ENCODE measurements around the gene CLDN2. TPM values are rescaled to one million over a fixed set of nuclear protein-coding genes. Genes with fewer than 3 reads are reported as not detected.
A peak's percentile ranks its signal among the peaks of the same experiment; 100 is the strongest.

CLDN2 gene
- total and polyA plus RNA-seq, 2 of the 13 experiments (the other 11 are each of a cell fraction or from before 2014, with no cell fraction given): 1.3 to 1.5 TPM

DNA sequence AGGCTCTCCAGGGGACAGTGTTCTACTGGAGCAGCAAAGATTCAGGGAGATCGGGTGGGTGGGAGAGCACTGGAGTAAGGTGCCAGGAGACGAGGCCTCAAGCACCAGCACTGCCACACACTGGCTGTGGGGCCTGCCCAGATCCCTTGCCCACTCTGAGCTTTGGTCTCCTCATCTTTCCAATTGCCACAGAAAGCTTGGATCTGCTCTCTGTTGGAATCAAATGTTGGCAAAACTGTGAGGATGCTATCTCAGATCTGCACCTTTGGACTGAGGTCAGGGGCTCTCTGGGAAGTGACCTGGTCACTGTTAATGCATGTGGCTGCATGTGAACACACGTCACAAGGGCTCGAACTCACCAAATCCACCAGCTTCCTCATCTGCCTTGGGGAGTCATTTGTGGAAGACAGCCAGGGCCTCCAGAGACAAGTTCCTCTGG, 18.4 kb upstream of the CLDN2 start:
- CTCF ChIA-PET (ENCODE audit: low intra/inter-chr PET ratio, low total read pairs): no interaction called here
- no peaks in the 10 kb centered on the region for H3K36me3 ChIP-seq (replicated peaks in 1 of 2; ENCODE audit: control insufficient read depth in 1 of 2, insufficient read depth in 2 of 2, low read length in 2 of 2)
- BruUV-seq (replicated peaks): no TSS peak
- no peaks in the 10 kb centered on the region for H4K20me1 ChIP-seq (ENCODE audit: insufficient read depth, low read length)
- H3K4me3 ChIP-seq (replicated peaks in 1 of 3; ENCODE audit: insufficient read depth in 1 of 3, low read depth in 2 of 3, low read length in 3 of 3): peak overlapping the region in 1 of 3 experiments; percentile 18; a peak in 1 of 6 replicates
- no peaks in the 10 kb centered on the region for H3K27me3 ChIP-seq (ENCODE audit: control insufficient read depth in 1 of 2, insufficient read depth in 2 of 2, low read length in 2 of 2)
- no CpG with 5 or more reads among the region's 4 CpGs for WGBS (ENCODE audit: low lambda C conversion rate)
- H3K9me3 ChIP-seq (ENCODE audit: low read length): no peaks in the 10 kb centered on the region
- no peaks in the 10 kb centered on the region for H3K79me2 ChIP-seq (ENCODE audit: insufficient read depth, low read length)
- H3K4me2 ChIP-seq (ENCODE audit: low read depth, low read length): peak overlapping the region; percentile 54
- peak overlapping the region; percentile 43; the same call in 1 of the 2 replicates for H3K9ac ChIP-seq (ENCODE audit: insufficient read depth, low read depth, low read length)
- H3K4me1 ChIP-seq (ENCODE audit: insufficient read depth, low read length): peaks cover 81% of the 10 kb centered on the region
- H3K27ac ChIP-seq (ENCODE audit: extremely low read length, insufficient read depth, low read length): peak overlapping the region; percentile 87
- POLR2A ChIA-PET: interaction anchor here (1.0 to 5.1 kb wide), 11 partner anchors 15 to 65 kb away, joined by 3 to 76 read pairs (median 5); no protein-coding TSS in a partner anchor
- in situ Hi-C loops (cut with HindIII; ENCODE audit: extremely low pct_ligation_motif_present, low pct_unique_long_range_greater_than_20kb): loop anchor here (5.0 kb wide), 1 partner anchor 61 kb away; no protein-coding TSS in a partner anchor
- peak; percentile 18 for DNase-seq (ENCODE audit: low spot score)
- intact Hi-C loops (cut with micrococcal nuclease; ENCODE audit: unreplicated experiment): no loop called here
- H2AFZ ChIP-seq (ENCODE audit: low read length): no peak overlapping the region
- ATAC-seq: peak; percentile 22
- no peak for FAIRE-seq
- TF ChIP-seq GATAD1 (CRISPR knock-in tag; IDR thresholded peaks at IDR 0.05) (no peak), MXD4 (CRISPR knock-in tag; IDR thresholded peaks at IDR 0.05) (no peak), ZNF138 (CRISPR knock-in tag; IDR thresholded peaks at IDR 0.05; ENCODE audit: low read depth) (no peak), YEATS4 (CRISPR knock-in tag; IDR thresholded peaks at IDR 0.05; ENCODE audit: borderline replicate concordance) (no peak), ZNF562 (CRISPR knock-in tag; IDR thresholded peaks at IDR 0.05; ENCODE audit: borderline replicate concordance) (no peak), ZZZ3 (CRISPR knock-in tag; IDR thresholded peaks at IDR 0.05; ENCODE audit: borderline replicate concordance) (no peak), KLF11 (CRISPR knock-in tag; IDR thresholded peaks at IDR 0.05) (no peak), EZH2 (conservative IDR thresholded peaks at IDR 0.05; ENCODE audit: low read depth, low read length) (no peak), ZNF768 (CRISPR knock-in tag; IDR thresholded peaks at IDR 0.05) (peak; percentile 62; the same call in 1 of the 2 replicates)
- TF ChIP-seq, protein P1, sequence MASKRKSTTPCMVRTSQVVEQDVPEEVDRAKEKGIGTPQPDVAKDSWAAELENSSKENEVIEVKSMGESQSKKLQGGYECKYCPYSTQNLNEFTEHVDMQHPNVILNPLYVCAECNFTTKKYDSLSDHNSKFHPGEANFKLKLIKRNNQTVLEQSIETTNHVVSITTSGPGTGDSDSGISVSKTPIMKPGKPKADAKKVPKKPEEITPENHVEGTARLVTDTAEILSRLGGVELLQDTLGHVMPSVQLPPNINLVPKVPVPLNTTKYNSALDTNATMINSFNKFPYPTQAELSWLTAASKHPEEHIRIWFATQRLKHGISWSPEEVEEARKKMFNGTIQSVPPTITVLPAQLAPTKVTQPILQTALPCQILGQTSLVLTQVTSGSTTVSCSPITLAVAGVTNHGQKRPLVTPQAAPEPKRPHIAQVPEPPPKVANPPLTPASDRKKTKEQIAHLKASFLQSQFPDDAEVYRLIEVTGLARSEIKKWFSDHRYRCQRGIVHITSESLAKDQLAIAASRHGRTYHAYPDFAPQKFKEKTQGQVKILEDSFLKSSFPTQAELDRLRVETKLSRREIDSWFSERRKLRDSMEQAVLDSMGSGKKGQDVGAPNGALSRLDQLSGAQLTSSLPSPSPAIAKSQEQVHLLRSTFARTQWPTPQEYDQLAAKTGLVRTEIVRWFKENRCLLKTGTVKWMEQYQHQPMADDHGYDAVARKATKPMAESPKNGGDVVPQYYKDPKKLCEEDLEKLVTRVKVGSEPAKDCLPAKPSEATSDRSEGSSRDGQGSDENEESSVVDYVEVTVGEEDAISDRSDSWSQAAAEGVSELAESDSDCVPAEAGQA (IDR thresholded peaks at IDR 0.05; ENCODE audit: low read depth): no peak
- TF ChIP-seq, protein P1 (CRISPR knock-in tag; IDR thresholded peaks at IDR 0.05; ENCODE audit: borderline replicate concordance): no peak
- TF ChIP-seq, protein P2, sequence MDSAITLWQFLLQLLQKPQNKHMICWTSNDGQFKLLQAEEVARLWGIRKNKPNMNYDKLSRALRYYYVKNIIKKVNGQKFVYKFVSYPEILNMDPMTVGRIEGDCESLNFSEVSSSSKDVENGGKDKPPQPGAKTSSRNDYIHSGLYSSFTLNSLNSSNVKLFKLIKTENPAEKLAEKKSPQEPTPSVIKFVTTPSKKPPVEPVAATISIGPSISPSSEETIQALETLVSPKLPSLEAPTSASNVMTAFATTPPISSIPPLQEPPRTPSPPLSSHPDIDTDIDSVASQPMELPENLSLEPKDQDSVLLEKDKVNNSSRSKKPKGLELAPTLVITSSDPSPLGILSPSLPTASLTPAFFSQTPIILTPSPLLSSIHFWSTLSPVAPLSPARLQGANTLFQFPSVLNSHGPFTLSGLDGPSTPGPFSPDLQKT (CRISPR knock-in tag; IDR thresholded peaks at IDR 0.05; ENCODE audit: borderline replicate concordance): no peak
- TF ChIP-seq, protein P3, sequence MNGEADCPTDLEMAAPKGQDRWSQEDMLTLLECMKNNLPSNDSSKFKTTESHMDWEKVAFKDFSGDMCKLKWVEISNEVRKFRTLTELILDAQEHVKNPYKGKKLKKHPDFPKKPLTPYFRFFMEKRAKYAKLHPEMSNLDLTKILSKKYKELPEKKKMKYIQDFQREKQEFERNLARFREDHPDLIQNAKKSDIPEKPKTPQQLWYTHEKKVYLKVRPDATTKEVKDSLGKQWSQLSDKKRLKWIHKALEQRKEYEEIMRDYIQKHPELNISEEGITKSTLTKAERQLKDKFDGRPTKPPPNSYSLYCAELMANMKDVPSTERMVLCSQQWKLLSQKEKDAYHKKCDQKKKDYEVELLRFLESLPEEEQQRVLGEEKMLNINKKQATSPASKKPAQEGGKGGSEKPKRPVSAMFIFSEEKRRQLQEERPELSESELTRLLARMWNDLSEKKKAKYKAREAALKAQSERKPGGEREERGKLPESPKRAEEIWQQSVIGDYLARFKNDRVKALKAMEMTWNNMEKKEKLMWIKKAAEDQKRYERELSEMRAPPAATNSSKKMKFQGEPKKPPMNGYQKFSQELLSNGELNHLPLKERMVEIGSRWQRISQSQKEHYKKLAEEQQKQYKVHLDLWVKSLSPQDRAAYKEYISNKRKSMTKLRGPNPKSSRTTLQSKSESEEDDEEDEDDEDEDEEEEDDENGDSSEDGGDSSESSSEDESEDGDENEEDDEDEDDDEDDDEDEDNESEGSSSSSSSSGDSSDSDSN (CRISPR knock-in tag; IDR thresholded peaks at IDR 0.05): no peak
- TF ChIP-seq, protein P4, sequence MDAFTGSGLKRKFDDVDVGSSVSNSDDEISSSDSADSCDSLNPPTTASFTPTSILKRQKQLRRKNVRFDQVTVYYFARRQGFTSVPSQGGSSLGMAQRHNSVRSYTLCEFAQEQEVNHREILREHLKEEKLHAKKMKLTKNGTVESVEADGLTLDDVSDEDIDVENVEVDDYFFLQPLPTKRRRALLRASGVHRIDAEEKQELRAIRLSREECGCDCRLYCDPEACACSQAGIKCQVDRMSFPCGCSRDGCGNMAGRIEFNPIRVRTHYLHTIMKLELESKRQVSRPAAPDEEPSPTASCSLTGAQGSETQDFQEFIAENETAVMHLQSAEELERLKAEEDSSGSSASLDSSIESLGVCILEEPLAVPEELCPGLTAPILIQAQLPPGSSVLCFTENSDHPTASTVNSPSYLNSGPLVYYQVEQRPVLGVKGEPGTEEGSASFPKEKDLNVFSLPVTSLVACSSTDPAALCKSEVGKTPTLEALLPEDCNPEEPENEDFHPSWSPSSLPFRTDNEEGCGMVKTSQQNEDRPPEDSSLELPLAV (CRISPR knock-in tag; conservative IDR thresholded peaks at IDR 0.05; ENCODE audit: low read depth): no peak

Measured in HepG2 (cell line).